NCI-H1092 treated with DMSO at 0.1 percent for 48 hours (cell line): ENCODE measurements around the gene HOXC12.
A peak's percentile ranks its signal among the peaks of the same experiment; 100 is the strongest.

Experiments used
- DNase-seq: peaks from one replicate; lab custom pipeline; 2025; lab: John Stamatoyannopoulos, UW

Gene HOXC12

DNA sequence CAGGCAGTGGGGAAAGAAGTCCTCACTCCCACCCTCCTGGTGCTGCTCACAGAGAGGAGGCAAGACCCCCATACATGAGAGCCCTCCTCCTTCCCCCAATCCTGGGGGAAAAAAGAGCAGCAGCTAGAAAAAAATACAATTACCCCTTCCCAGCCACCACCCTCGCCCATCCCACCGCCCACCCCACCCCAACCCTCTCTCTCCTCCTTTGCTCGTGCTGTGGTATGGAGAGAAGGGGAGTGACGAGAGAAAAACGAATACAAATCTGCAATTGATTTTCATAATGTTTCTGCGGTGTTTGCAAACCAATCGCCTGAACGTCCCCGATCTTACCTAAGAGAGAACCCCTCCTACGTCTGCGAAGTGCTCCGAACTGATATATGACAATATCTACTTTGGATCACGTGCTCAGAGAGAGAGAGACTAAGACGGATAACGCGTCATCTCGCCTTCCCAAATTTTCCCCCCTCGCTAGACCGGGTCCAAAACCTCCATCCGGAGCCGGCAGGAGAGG lies 18.1 kb downstream of the HOXC12 start, which contains the start of gene HOXC11:
TSS of gene HOXC11 (plus strand) at position 405 of the 514 bp plus-strand sequence. CDS start 116 bp downstream, outside the sequence.
- no peak for DNase-seq

GRCh38 chr12:53973236-53974042 lies 18.7 kb downstream of the HOXC12 start:
- no peak for DNase-seq

DNA sequence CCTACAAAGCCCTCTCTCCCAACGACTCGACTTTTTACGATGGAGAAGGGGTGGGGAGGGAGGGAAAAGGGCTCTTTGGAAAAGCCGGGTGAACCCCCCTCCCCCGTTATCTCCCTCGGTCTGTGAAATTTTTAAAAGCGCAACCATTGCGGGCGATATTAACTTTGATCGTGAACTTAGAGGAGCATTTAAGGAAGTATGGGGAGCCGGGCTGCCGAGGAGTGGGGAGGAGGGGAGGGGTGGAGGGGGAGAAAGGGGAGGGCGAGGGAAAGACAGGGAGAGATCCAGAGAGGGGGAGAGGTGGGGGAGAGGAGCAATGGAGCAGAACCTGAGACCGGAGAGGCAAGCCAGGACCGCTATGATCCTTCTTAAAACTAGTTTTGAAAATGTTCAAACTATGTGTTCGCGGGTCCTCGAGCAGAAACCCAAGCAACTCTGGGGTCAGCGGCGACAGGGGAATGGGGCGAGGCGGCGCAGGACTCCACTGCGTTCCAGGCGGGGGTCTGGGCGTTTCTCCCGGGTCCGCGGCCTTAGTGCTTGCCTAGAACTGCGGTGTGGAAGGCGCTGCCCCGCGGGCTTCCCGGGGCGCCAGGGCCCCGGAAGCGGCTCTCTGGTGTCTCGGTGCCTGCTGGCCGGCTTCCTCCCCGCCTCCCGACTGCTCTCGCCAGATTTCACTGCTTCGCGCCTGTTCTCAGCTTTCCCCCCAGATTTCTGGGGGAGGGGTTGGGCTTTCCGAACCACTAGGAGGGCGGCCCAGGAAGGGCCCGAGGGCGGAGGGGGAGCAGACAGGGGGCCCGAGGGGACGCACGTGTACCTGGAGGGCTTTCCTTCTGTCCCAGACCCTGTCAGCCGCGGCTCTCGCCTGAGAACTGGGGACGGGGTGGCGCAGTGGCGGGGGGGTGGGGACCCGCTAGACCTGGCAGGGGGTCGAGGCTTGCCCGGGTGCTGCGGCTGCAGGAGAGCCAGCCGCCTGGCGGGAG lies 19.7 kb downstream of the HOXC12 start, which contains the start of gene HOTAIR:
TSS of gene HOTAIR (minus strand) at position 871 of the 980 bp plus-strand sequence.
- peak; percentile 53 for DNase-seq

GRCh38 chr12:53975064-53975471 lies 20.4 kb downstream of the HOXC12 start:
- no peak for DNase-seq

- DNase-seq: no peak
These were observed 20.9 kb downstream of the HOXC12 start for GRCh38 chr12:53975479-53976152.

GRCh38 chr12:53976172-53976822 lies 21.6 kb downstream of the HOXC12 start:
- no peak for DNase-seq

- DNase-seq: no peak
These were observed 22.3 kb downstream of the HOXC12 start for GRCh38 chr12:53976823-53977595.

DNA sequence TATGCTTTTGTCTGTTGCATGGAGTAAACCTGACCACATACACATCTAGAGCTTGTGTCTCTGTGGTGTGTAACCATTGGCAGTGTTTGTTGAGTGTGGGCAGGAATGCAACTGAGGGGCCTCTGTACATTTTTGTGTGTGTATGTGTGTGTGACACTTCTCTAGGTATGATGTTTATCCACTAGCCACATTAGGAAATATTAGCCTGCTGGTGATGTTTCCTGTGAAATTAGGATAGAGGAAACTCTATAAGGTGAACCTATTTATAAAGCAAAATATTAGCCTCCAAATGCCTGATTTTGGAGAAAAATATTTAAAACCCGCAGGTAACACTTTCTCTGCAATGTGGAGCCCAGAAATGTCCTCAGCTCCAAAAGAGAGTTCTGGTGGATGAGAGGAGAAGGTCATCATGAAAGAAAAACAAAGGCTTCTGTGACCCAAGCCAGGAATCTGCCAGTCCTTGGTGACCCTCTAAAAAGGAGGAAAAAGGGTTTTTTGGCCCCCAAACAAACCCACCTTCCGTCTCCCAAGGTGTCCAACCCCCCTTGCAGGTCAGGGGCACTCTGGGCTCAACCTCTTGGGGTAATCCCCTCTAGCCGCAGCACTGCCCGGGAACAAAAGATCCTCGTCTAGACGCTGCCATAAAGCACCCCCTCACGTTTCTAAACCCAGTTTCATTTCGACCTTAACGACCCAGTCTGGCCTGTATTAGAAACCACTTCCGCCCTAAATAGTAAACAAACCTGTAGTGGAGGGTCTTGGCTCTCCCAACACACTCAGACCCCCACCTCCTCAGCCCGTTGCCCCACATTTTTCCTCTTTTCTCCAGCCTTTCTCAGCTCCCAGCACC lies 23.1 kb downstream of the HOXC12 start:
- DNase-seq: no peak

DNA sequence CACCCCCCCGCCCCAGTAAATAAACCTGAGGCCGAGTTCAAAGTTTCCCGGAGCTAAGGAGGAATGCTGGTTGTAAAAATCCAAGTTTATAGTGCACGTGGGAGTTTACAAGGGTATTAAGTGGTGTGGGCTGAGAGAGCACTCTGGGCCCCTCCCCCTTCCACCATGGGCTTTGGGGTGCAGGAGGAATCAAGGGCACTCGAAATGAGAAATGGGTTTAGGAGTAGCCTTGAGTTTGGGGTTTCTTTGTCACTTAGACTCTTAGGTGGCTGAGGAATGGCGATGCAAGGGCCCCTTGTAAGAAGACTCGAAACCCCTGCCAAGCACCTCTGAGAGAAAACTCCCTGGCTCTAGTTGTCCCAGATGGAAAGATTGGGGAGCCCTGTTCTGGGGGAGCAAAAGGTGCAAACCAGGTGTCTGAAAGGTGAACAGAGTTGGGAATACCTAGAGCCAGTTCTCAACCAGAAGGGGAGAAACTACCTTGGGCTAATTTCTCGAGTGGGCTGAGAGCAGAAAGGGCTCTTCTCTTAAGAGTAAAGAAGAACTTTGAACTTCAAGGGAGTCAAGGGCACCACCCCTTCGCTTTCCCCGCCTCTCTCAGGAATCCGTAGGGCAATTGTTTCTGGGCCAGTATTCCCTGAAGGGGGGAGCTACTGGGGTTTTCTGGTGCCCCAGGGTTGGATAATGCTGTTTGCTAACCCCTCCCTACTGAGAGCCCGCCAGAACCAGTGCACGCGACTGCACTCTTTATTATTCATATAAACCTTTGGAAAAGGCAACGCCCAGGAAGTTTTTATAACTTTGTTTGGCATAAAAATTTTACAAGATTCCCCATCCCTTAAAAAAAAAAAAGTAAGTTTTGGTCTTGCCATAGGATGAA lies 24.0 kb downstream of the HOXC12 start:
- no peak for DNase-seq

- no peak for DNase-seq
These were observed 25.6 kb downstream of the HOXC12 start for GRCh38 chr12:53980104-53980801.

DNA sequence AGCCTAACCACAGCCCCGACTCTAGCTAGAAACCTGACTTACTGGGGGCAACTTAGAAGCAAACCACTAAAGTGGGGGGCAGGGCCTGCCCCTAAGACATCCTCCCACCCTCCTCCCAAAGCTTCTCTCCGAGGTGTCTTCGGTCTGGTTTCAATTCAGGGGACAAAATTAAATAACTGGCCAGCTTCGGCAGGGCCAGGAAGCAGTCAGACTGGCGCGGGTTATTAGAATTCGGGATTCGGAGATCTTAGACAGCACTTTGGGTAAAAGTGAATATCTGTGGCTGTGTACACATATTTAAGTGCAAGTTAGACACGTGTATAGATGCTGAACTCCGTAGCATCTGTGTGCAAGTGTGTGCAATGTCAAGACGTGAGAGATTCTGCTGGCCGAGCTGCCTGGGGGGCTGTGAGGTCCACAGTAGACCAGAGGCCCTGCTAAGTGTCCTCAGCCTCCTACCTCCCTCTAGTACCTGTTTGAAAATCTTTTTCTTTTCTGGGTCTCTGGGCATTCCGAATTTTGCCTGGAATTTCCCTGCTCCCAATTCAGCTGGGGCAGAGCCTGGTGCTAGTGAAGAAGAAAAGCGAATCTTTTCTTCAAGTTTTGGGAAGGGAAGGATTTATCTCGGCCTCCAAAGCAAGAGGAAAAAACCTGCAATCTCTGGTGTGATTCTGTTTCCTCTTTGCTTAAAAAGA lies 26.2 kb downstream of the HOXC12 start:
- DNase-seq: no peak

DNA sequence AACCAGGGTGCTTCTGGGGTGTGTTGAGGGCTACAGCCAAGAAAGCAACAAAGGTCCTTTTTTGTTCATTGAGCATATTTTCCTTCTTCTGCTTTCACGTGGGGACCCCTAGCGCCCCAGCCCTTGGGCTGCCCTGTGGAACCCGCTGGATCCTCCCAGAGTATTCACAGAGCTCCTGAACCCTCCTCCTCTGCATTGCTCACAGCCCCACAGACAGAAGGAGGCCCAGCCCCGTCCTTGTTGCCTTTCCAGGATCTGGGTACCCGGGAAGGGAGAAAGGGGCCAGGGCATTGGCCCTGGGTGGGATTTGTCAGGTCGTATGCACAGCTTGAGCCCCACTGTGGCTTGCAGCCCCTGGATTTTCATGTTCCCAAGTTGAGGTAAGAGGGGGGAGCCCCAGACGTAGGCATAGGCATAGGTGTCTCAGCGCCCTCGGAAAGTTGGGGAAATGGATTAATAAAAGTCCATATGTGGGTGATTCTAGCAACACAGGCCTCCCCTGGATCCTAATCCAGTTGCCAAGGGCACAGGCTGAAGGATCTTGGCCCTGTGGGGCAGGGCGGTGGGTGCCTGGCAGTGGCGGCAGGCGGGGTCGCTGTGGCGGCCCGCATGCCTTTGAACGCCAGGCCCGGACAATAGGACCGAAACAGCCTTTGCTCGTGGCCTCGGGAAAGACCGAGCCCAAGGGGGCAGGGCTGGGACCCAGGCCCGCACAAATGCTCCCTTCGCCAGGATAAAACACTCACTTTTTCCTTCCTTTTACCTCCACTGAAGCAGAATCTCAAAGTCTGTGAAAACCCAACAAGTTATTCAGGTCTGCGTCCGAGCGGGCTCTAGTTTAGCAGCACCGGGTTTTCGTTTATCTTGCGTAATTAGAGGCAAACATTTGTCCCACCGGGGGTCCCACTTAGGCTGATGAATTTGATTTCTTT lies 27.2 kb downstream of the HOXC12 start:
- no peak for DNase-seq

DNA sequence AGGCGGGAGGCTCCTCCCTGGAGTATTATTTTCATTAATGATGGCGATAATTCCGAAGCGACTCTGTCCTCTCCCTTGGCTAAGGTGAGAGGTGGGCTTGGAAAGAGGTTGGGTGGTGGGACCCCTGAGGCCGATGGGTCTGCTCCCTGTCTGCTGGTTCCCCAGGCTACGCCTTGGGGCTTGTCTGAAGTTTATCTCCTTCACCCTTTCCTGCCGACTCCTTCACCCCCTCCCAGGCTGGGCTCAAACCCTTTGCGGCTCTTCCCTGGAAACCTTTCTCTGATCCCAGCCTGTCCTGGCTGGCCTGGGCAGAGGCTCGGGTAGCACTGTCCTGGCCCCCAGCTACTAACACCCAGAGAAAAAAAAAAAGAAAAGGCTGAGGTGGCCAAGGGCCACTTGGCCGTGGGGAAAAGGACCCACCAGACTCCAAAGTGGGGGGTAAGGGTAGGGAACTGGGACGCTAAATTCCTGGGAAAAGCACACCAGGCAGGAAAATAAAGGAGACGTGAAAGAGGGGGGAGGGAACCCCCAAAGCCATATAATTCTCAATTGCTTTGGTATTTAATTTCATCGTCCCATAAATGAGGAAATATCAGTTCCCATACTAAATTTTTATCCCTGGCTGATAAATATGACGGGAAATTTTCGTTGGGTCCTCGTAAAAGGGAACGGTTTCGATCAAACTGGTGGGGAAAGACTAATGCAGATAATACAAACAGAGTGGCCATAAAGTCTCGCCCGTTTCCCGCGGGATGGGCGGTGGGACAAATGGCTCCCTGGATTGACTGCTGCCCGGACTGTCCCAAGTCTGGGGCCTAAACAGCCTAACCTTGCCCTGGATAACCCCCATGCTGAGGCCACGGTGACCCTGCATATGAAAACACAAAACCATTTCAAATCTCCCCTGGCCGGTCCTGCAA lies 28.2 kb downstream of the HOXC12 start:
- DNase-seq: no peak

- DNase-seq: no peak
These were observed 28.9 kb downstream of the HOXC12 start for GRCh38 chr12:53983568-53983949.

DNA sequence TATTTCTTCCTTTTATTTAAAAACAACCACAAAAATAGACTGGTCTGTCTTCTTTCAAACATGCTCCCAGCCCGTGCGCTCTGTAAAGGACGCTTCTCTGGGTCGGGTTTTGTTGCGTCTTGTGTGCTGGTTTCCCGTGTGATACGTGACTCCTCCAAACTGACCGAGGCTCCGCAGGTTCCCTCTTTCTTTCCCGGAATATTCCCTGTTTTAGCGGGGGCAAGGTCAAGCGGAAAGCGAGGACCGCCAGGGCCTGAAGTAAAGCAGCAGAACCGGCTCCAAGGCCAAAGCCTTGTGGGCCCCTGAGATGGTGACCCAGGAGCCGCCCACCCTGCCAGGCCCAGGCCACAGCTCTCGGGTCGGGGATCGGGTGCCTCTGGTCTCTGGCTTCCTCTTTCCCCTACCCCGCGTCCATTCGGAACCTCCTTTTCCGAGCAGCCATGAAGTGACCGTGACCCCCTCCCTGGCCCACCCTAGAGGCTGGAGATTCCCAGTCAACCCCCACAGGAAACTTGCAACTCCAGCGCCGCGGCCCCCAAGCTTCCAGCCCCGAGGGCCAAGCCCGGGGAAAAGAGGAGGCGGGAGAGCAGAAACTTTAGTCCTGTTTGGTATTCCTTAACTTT lies 29.4 kb downstream of the HOXC12 start:
- DNase-seq: no peak
